HepG2 (cell line): ENCODE data around the gene TCOF1. TPM values are rescaled to one million over a fixed set of nuclear protein-coding genes. Genes with fewer than 3 reads are reported as not detected.
A peak's percentile ranks its signal among the peaks of the same experiment; 100 is the strongest.

ENCODE experiments used
- ATM ChIP-seq: fragments of 450-650 bp; IDR thresholded peaks from 2 replicates; pipeline ENCODE4 v1.7.1; 2017; ENCODE audit warnings: mild to moderate bottlenecking, borderline replicate concordance
- CAMTA2 ChIP-seq: sonication (generic); formaldehyde crosslinking; IDR thresholded peaks from 2 replicates; pipeline ENCODE4 v1.4.0; 2020; ENCODE audit warnings: mild to moderate bottlenecking, missing genetic modification reagents, borderline replicate concordance
- ESRRA ChIP-seq: sonication (generic); formaldehyde crosslinking; IDR thresholded peaks from 2 replicates; pipeline ENCODE4 v1.5.1; 2020; ENCODE audit warnings: mild to moderate bottlenecking, low read depth, missing genetic modification reagents
- GATAD1 ChIP-seq: IDR thresholded peaks from 2 replicates; pipeline ENCODE4 v1.6.1; 2016; ENCODE audit warnings: missing genetic modification reagents, missing compliant biosample characterization
- HMGXB4 ChIP-seq, 2 experiments: sonication (generic) in 1 of 2; formaldehyde crosslinking in 1 of 2; IDR thresholded peaks; 2 replicates each; pipeline versions ENCODE4 v1.4.0 to v1.6.1; 2018 to 2020; ENCODE audit warnings: missing genetic modification reagents in 2 of 2, borderline replicate concordance in 1 of 2, low read depth in 1 of 2, mild to moderate bottlenecking in 1 of 2, missing biosample characterization in 1 of 2
- HOXA9 ChIP-seq: sonication (generic); formaldehyde crosslinking; IDR thresholded peaks from 2 replicates; pipeline ENCODE4 v1.8.1; 2022; ENCODE audit warnings: missing genetic modification reagents, mild to moderate bottlenecking, moderate library complexity, borderline replicate concordance
- MEF2D ChIP-seq: sonication (generic); formaldehyde crosslinking; IDR thresholded peaks from 2 replicates; pipeline ENCODE4 v1.5.1; 2020; ENCODE audit warnings: mild to moderate bottlenecking, missing genetic modification reagents
- MTF1 ChIP-seq: sonication (generic); formaldehyde crosslinking; IDR thresholded peaks from 2 replicates; pipeline ENCODE4 v1.5.0; 2020; ENCODE audit warnings: missing genetic modification reagents
- MYNN ChIP-seq: sonication (generic); formaldehyde crosslinking; IDR thresholded peaks from 2 replicates; pipeline ENCODE4 v1.4.0; 2020; ENCODE audit warnings: mild to moderate bottlenecking, low read depth, missing genetic modification reagents
- ONECUT2 ChIP-seq: sonication (generic); formaldehyde crosslinking; IDR thresholded peaks from 2 replicates; pipeline ENCODE4 v1.4.0; 2020; ENCODE audit warnings: missing genetic modification reagents
- RFXANK ChIP-seq: IDR thresholded peaks from 2 replicates; pipeline ENCODE4 v1.6.1; 2016
- TMF1 ChIP-seq: sonication (generic); formaldehyde crosslinking; IDR thresholded peaks from 2 replicates; pipeline ENCODE4 v1.8.1; 2022; ENCODE audit warnings: low read depth, missing genetic modification reagents
- YEATS2 ChIP-seq: sonication (generic); formaldehyde crosslinking; IDR thresholded peaks from 2 replicates; pipeline ENCODE4 v1.4.0; 2020; ENCODE audit warnings: missing genetic modification reagents, borderline replicate concordance
- ZMYM4 ChIP-seq: sonication (generic); formaldehyde crosslinking; IDR thresholded peaks from 2 replicates; pipeline ENCODE4 v1.8.1; 2023; ENCODE audit warnings: mild to moderate bottlenecking, missing genetic modification reagents
- ZNF234 ChIP-seq: sonication (generic); formaldehyde crosslinking; conservative IDR thresholded peaks from 2 replicates; pipeline ENCODE4 v1.5.1; 2020; ENCODE audit warnings: mild to moderate bottlenecking, missing genetic modification reagents
- ZNF256 ChIP-seq: sonication (generic); formaldehyde crosslinking; conservative IDR thresholded peaks from 2 replicates; pipeline ENCODE4 v1.4.0; 2020; ENCODE audit warnings: missing genetic modification reagents
- ZNF674 ChIP-seq: sonication (generic); formaldehyde crosslinking; IDR thresholded peaks from 2 replicates; pipeline ENCODE4 v1.5.0; 2020; ENCODE audit warnings: low read depth, mild to moderate bottlenecking, missing genetic modification reagents
- ZNF687 ChIP-seq: sonication (generic); formaldehyde crosslinking; IDR thresholded peaks from 2 replicates; pipeline ENCODE4 v1.5.1; 2020; ENCODE audit warnings: mild to moderate bottlenecking, missing genetic modification reagents, moderate library complexity
- ZNF710 ChIP-seq: sonication (generic); formaldehyde crosslinking; IDR thresholded peaks from 2 replicates; pipeline ENCODE4 v1.5.0; 2020; ENCODE audit warnings: mild to moderate bottlenecking, missing genetic modification reagents, borderline replicate concordance
- polyA plus RNA-seq, 8 experiments: library from polyadenylated mRNA; depleted of rRNA in 3 of 8; stranded (reverse) in 7 of 8; unstranded in 1 of 8; fragments of >200 nt; fragmentation: Illumina TruSeq in 4 of 8; extraction: Trizol in 4 of 8; gene quantifications; 2 replicates each; pipeline versions ENCODE4 v1.2.1 to v1.2.3, GENCODE V29; 2011 to 2016; ENCODE audit warnings: low read depth in 4 of 8, missing spikeins in 1 of 8, mixed read lengths in 1 of 8; ENCODE audit not compliant: insufficient read depth in 1 of 8
- total RNA-seq, 5 experiments: library from RNA; depleted of rRNA; stranded (reverse); fragments of >200 nt; fragmentation: Illumina TruSeq; extraction: Trizol; gene quantifications; 2 replicates each; pipeline ENCODE4 v1.2.3, GENCODE V29; 2016; ENCODE audit warnings: low read depth in 1 of 5
- TF ChIP-seq, protein P1 (sequence below): sonication (generic); formaldehyde crosslinking; IDR thresholded peaks from 2 replicates; pipeline ENCODE4 v1.8.1; 2023; ENCODE audit warnings: mild to moderate bottlenecking, missing genetic modification reagents, borderline replicate concordance
- TF ChIP-seq, protein P2 (sequence below): sonication (generic); formaldehyde crosslinking; IDR thresholded peaks from 2 replicates; pipeline ENCODE4 v1.5.0; 2020; ENCODE audit warnings: missing genetic modification reagents, mild to moderate bottlenecking, borderline replicate concordance

TCOF1 gene
- total and polyA plus RNA-seq, 2 of the 13 experiments (the other 11 are each of a cell fraction or from before 2014, with no cell fraction given): 10.1 to 41.6 TPM

GRCh38 chr5:150428106-150428876 lies 70.8 kb downstream of the TCOF1 start (continued):
- TF ChIP-seq, protein P1, sequence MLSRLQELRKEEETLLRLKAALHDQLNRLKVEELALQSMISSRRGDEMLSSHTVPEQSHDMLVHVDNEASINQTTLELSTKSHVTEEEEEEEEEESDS (CRISPR knock-in tag): no peak
- TF ChIP-seq YEATS2 (peak; percentile 69; the same call in 1 of the 2 replicates), ATM (no peak), ZNF234 (CRISPR knock-in tag) (no peak), ZNF710 (CRISPR knock-in tag) (peak; percentile 28; the same call in 1 of the 2 replicates), ESRRA (CRISPR knock-in tag) (peak; percentile 67), ZNF674 (CRISPR knock-in tag) (no peak), MYNN (CRISPR knock-in tag) (peak; percentile 86; the same call in 1 of the 2 replicates), ONECUT2 (CRISPR knock-in tag) (0 out of 2 replicates have a peak, but pooled peaks have one; percentile 36), MTF1 (CRISPR knock-in tag) (no peak), HMGXB4 (CRISPR knock-in tag; IDR thresholded peaks at IDR 0.05; ENCODE audit: borderline replicate concordance in 1 of 2, low read depth in 1 of 2) (no peak; a peak in 1 of 4 replicates), TMF1 (CRISPR knock-in tag) (no peak), CAMTA2 (CRISPR knock-in tag) (no peak), HOXA9 (CRISPR knock-in tag) (no peak), GATAD1 (CRISPR knock-in tag) (no peak; the same call in 1 of the 2 replicates), ZNF687 (CRISPR knock-in tag) (peak; percentile 77), RFXANK (CRISPR knock-in tag) (no peak; the same call in 1 of the 2 replicates), ZMYM4 (CRISPR knock-in tag) (peak; percentile 57; the same call in 1 of the 2 replicates), ZNF256 (CRISPR knock-in tag) (no peak), MEF2D (CRISPR knock-in tag) (no peak)
- TF ChIP-seq, protein P2, sequence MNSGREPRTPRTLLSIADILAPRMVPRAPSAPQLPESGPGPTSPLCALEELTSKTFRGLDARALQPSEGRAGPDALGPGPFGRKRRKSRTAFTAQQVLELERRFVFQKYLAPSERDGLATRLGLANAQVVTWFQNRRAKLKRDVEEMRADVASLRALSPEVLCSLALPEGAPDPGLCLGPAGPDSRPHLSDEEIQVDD (CRISPR knock-in tag): no peak
